SK-N-SH treated with all-trans-retinoic acid at 6 μM for 48 hours (cell line): ENCODE data around the gene FGF4.

Experiments
- ATAC-seq: fragments of 200-7000 bp; cut with Tn5 transposase; 3 replicates; pipeline ENCODE4 v1.9.1; 2020; ENCODE audit warnings: mild to moderate bottlenecking, moderate library complexity
- ARNTL ChIP-seq: fragments of 450-650 bp; formaldehyde crosslinking; IDR thresholded peaks from 2 replicates; pipeline ENCODE4 v1.5.0; 2020; ENCODE audit warnings: low read depth, mild to moderate bottlenecking, moderate library complexity, borderline replicate concordance
- BACH2 ChIP-seq: fragments of 250-450 bp; sonication (Bioruptor Pico); IDR thresholded peaks from 2 replicates; pipeline ENCODE4 v1.9.0; 2021; ENCODE audit warnings: mild to moderate bottlenecking, borderline replicate concordance
- CREB5 ChIP-seq: fragments of 250-450 bp; sonication (Bioruptor Pico); IDR thresholded peaks from 2 replicates; pipeline ENCODE4 v1.5.1; 2020; ENCODE audit warnings: low read depth, mild to moderate bottlenecking, moderate library complexity
- CSDC2 ChIP-seq: fragments of 250-450 bp; sonication (Bioruptor Pico); IDR thresholded peaks from 2 replicates; pipeline ENCODE4 v1.5.0; 2020; ENCODE audit warnings: mild to moderate bottlenecking, moderate library complexity
- CSRNP3 ChIP-seq: fragments of 250-450 bp; sonication (Bioruptor Pico); IDR thresholded peaks from 2 replicates; pipeline ENCODE4 v1.5.1; 2021; ENCODE audit warnings: mild to moderate bottlenecking, moderate library complexity
- ESRRG ChIP-seq: fragments of 250-450 bp; sonication (Bioruptor Pico); IDR thresholded peaks from 2 replicates; pipeline ENCODE4 v1.6.1; 2021; ENCODE audit warnings: mild to moderate bottlenecking
- GLIS3 ChIP-seq: fragments of 250-450 bp; sonication (Bioruptor Pico); IDR thresholded peaks from 2 replicates; pipeline ENCODE4 v1.5.0; 2020; ENCODE audit warnings: mild to moderate bottlenecking, moderate library complexity
- PATZ1 ChIP-seq: fragments of 250-450 bp; sonication (Bioruptor Pico); IDR thresholded peaks from 2 replicates; pipeline ENCODE4 v1.8.0; 2020; ENCODE audit warnings: mild to moderate bottlenecking, moderate library complexity, borderline replicate concordance
- POU6F1 ChIP-seq: fragments of 250-450 bp; sonication (Bioruptor Pico); IDR thresholded peaks from 2 replicates; pipeline ENCODE4 v1.8.0; 2021; ENCODE audit warnings: low read depth, mild to moderate bottlenecking, moderate library complexity, borderline replicate concordance
- PPARA ChIP-seq: fragments of 250-450 bp; sonication (Bioruptor Pico); IDR thresholded peaks from 2 replicates; pipeline ENCODE4 v1.5.0; 2020; ENCODE audit warnings: mild to moderate bottlenecking, borderline replicate concordance
- RARB ChIP-seq: fragments of 250-450 bp; sonication (Bioruptor Pico); IDR thresholded peaks from 2 replicates; pipeline ENCODE4 v1.8.0; 2021; ENCODE audit warnings: mild to moderate bottlenecking, moderate library complexity
- SNAI2 ChIP-seq: fragments of 250-450 bp; sonication (Bioruptor Pico); IDR thresholded peaks from 2 replicates; pipeline ENCODE4 v1.5.0; 2020; ENCODE audit warnings: mild to moderate bottlenecking, moderate library complexity
- TCF4 ChIP-seq: fragments of 250-450 bp; sonication (Bioruptor Pico); IDR thresholded peaks from 2 replicates; pipeline ENCODE4 v1.8.0; 2021; ENCODE audit warnings: mild to moderate bottlenecking, moderate library complexity, borderline replicate concordance
- TOX ChIP-seq: fragments of 250-450 bp; sonication (Bioruptor Pico); IDR thresholded peaks from 2 replicates; pipeline ENCODE4 v1.8.0; 2021; ENCODE audit warnings: mild to moderate bottlenecking, moderate library complexity, borderline replicate concordance
- TSHZ2 ChIP-seq: fragments of 250-450 bp; sonication (Bioruptor Pico); IDR thresholded peaks from 2 replicates; pipeline ENCODE4 v1.5.0; 2020; ENCODE audit warnings: mild to moderate bottlenecking, moderate library complexity
- ZC3H10 ChIP-seq: fragments of 250-450 bp; sonication (Bioruptor Pico); IDR thresholded peaks from 2 replicates; pipeline ENCODE4 v1.5.1; 2021; ENCODE audit warnings: mild to moderate bottlenecking, moderate library complexity
- ZFP3 ChIP-seq: fragments of 250-450 bp; sonication (Bioruptor Pico); IDR thresholded peaks from 2 replicates; pipeline ENCODE4 v1.5.0; 2020; ENCODE audit warnings: mild to moderate bottlenecking, moderate library complexity
- ZFP30 ChIP-seq: fragments of 450-650 bp; formaldehyde crosslinking; IDR thresholded peaks from 2 replicates; pipeline ENCODE4 v1.5.0; 2022; ENCODE audit warnings: mild to moderate bottlenecking, moderate library complexity
- ZNF70 ChIP-seq: fragments of 450-650 bp; formaldehyde crosslinking; IDR thresholded peaks from 2 replicates; pipeline ENCODE4 v1.5.0; 2020; ENCODE audit warnings: mild to moderate bottlenecking, moderate library complexity
- ZNF8 ChIP-seq: fragments of 450-650 bp; formaldehyde crosslinking; IDR thresholded peaks from 2 replicates; pipeline ENCODE4 v1.5.0; 2020; ENCODE audit warnings: mild to moderate bottlenecking, moderate library complexity

FGF4 gene

GRCh38 chr11:69788956-69789355, 13.8 kb upstream of the FGF4 start:
- no peak for ATAC-seq
- TF ChIP-seq GLIS3 (CRISPR knock-in tag) (no peak), CREB5 (CRISPR knock-in tag) (no peak), SNAI2 (CRISPR knock-in tag) (no peak), TCF4 (CRISPR knock-in tag) (no peak), BACH2 (CRISPR knock-in tag) (no peak), PPARA (CRISPR knock-in tag) (no peak), ZFP3 (CRISPR knock-in tag) (no peak), TSHZ2 (no peak), ZNF70 (CRISPR knock-in tag) (no peak)

GRCh38 chr11:69787906-69788305, 12.8 kb upstream of the FGF4 start:
- ATAC-seq, result no peak
- TF ChIP-seq POU6F1 (CRISPR knock-in tag) (no peak), TSHZ2 (no peak), ARNTL (CRISPR knock-in tag) (no peak), PPARA (CRISPR knock-in tag) (no peak), ZC3H10 (CRISPR knock-in tag) (no peak), SNAI2 (CRISPR knock-in tag) (no peak), CSRNP3 (no peak), ZNF8 (CRISPR knock-in tag) (no peak), PATZ1 (CRISPR knock-in tag) (no peak), CSDC2 (CRISPR knock-in tag) (no peak), TCF4 (CRISPR knock-in tag) (no peak), GLIS3 (CRISPR knock-in tag) (no peak), ZFP3 (CRISPR knock-in tag) (no peak), RARB (CRISPR knock-in tag) (no peak), TOX (CRISPR knock-in tag) (no peak), ZFP30 (no peak), ESRRG (CRISPR knock-in tag) (no peak)
